ENCODE results near the gene BLID.

Gene BLID

GRCh38 chr11:122081073-122081472 is 34.9 kb downstream of the BLID start:
- DNase-seq (ENCODE audit: low read depth, low spot score): no peak
- H3K4me3 ChIP-seq (ENCODE audit: low read depth, low read length): no peak overlapping the region
- POLR2A ChIA-PET: no interaction called here
- CTCF ChIA-PET: no interaction called here
- TF ChIP-seq CTCF (IDR thresholded peaks at IDR 0.05; ENCODE audit: insufficient read depth, low read length, missing control alignments): no peak

- no peak for TF ChIP-seq CTCF (IDR thresholded peaks at IDR 0.05; ENCODE audit: insufficient read depth, low read length, missing control alignments)
- H3K4me3 ChIP-seq (ENCODE audit: low read depth, low read length): no peak overlapping the region
- DNase-seq (ENCODE audit: low read depth, low spot score): no peak
- POLR2A ChIA-PET: no interaction called here
- CTCF ChIA-PET: interaction anchor here (1.0 to 1.5 kb wide), 3 partner anchors 421 to 428 kb away, joined by 3 to 4 read pairs (median 3); no protein-coding TSS in a partner anchor
These were observed 38.6 kb downstream of the BLID start for GRCh38 chr11:122077459-122077858.

- CTCF ChIA-PET: interaction anchor here (1.0 to 1.5 kb wide), 5 partner anchors 24 to 429 kb away, joined by 3 to 4 read pairs (median 3); no protein-coding TSS in a partner anchor
These were observed 39.4 kb downstream of the BLID start for GRCh38 chr11:122076512-122077120.

GRCh38 chr11:122075016-122075415 is 41.0 kb downstream of the BLID start:
- POLR2A ChIA-PET: no interaction called here

More at GRCh38 chr11:122076512-122077120, 39.4 kb downstream of the BLID start:
- POLR2A ChIA-PET: no interaction called here
- TF ChIP-seq CTCF (IDR thresholded peaks at IDR 0.05; ENCODE audit: insufficient read depth, low read length, missing control alignments): no peak
- no peak overlapping the region for H3K4me3 ChIP-seq (ENCODE audit: low read depth, low read length)
- no peak for DNase-seq (ENCODE audit: low read depth, low spot score)

GRCh38 chr11:122074022-122074421 is 42.0 kb downstream of the BLID start:
- no peak for DNase-seq (ENCODE audit: low read depth, low spot score)
- POLR2A ChIA-PET: no interaction called here
- H3K4me3 ChIP-seq (ENCODE audit: low read depth, low read length): no peak overlapping the region
- TF ChIP-seq CTCF (IDR thresholded peaks at IDR 0.05; ENCODE audit: insufficient read depth, low read length, missing control alignments): no peak
- CTCF ChIA-PET: interaction anchor here (2.3 kb wide), 1 partner anchor 419 kb away, joined by 16 read pairs; no protein-coding TSS in a partner anchor

More at GRCh38 chr11:122075016-122075415, 41.0 kb downstream of the BLID start:
- no peak overlapping the region for H3K4me3 ChIP-seq (ENCODE audit: low read depth, low read length)
- CTCF ChIA-PET: interaction anchor here (2.3 kb wide), 1 partner anchor 420 kb away, joined by 16 read pairs; no protein-coding TSS in a partner anchor
- no peak for DNase-seq (ENCODE audit: low read depth, low spot score)
- no peak for TF ChIP-seq CTCF (IDR thresholded peaks at IDR 0.05; ENCODE audit: insufficient read depth, low read length, missing control alignments)

- DNase-seq (ENCODE audit: low read depth, low spot score): no peak
- no peak for TF ChIP-seq CTCF (IDR thresholded peaks at IDR 0.05; ENCODE audit: insufficient read depth, low read length, missing control alignments)
- ChIA-PET CTCF (interaction anchor here (1.3 kb wide), 1 partner anchor 416 kb away, joined by 5 read pairs; no protein-coding TSS in a partner anchor), POLR2A (interaction anchor here (1.4 kb wide), 1 partner anchor 416 kb away, joined by 4 read pairs; no protein-coding TSS in a partner anchor)
- H3K4me3 ChIP-seq (ENCODE audit: low read depth, low read length): no peak overlapping the region
These were observed 44.3 kb downstream of the BLID start for GRCh38 chr11:122071709-122072202.

Data from AG04449 (cell line).